ENCODE measurements around the gene MICB. TPM values are rescaled to one million over a fixed set of nuclear protein-coding genes. Genes with fewer than 3 reads are reported as not detected.
A peak's percentile ranks its signal among the peaks of the same experiment; 100 is the strongest.
"Not testable (repeated sequence)": the region's sequence is repeated elsewhere in the genome, so short reads cannot be mapped to it uniquely, and the experiment has no call there.

Gene MICB
- total RNA-seq, 1 donor from 2014 or later, result 36.1 TPM

- Mint-ChIP-seq H3K27me3 (ENCODE audit: insufficient read depth) (no peaks in the 10 kb centered on the region), H3K4me3 (no peak overlapping the region), H3K9me3 (no peaks in the 10 kb centered on the region), H3K36me3 (ENCODE audit: low read depth) (peaks cover 6% of the 10 kb centered on the region), H3K4me1 (ENCODE audit: low read depth) (peaks cover 2% of the 10 kb centered on the region), H3K27ac (no peak overlapping the region)
- no peak for DNase-seq (ENCODE audit: low spot score)
- intact Hi-C loops (cut with micrococcal nuclease), result no loop called here
These were observed 18.6 kb upstream of the MICB start for GRCh38 chr6:31479151-31479932.

GRCh38 chr6:31479933-31480535 is 17.9 kb upstream of the MICB start:
- Mint-ChIP-seq H3K4me3 (no peak overlapping the region), H3K9me3 (no peaks in the 10 kb centered on the region), H3K36me3 (ENCODE audit: low read depth) (peaks cover 6% of the 10 kb centered on the region), H3K27ac (no peak overlapping the region), H3K4me1 (ENCODE audit: low read depth) (no peaks in the 10 kb centered on the region), H3K27me3 (ENCODE audit: insufficient read depth) (no peaks in the 10 kb centered on the region)
- intact Hi-C loops (cut with micrococcal nuclease), result no loop called here
- DNase-seq (ENCODE audit: low spot score), result no peak

GRCh38 chr6:31480574-31480973 is 17.4 kb upstream of the MICB start:
- Mint-ChIP-seq H3K9me3 (no peaks in the 10 kb centered on the region), H3K4me1 (ENCODE audit: low read depth) (no peaks in the 10 kb centered on the region), H3K4me3 (no peak overlapping the region), H3K27me3 (ENCODE audit: insufficient read depth) (no peaks in the 10 kb centered on the region), H3K36me3 (ENCODE audit: low read depth) (peaks cover 4% of the 10 kb centered on the region), H3K27ac (no peak overlapping the region)
- DNase-seq (ENCODE audit: low spot score), result no peak
- intact Hi-C loops (cut with micrococcal nuclease), result no loop called here

GRCh38 chr6:31483392-31483791 is 14.6 kb upstream of the MICB start:
- Mint-ChIP-seq H3K4me1 (ENCODE audit: low read depth) (peaks cover 4% of the 10 kb centered on the region), H3K36me3 (ENCODE audit: low read depth) (no peaks in the 10 kb centered on the region), H3K27ac (no peak overlapping the region), H3K4me3 (no peak overlapping the region), H3K9me3 (no peaks in the 10 kb centered on the region), H3K27me3 (ENCODE audit: insufficient read depth) (no peaks in the 10 kb centered on the region)
- intact Hi-C loops (cut with micrococcal nuclease), result no loop called here
- no peak for DNase-seq (ENCODE audit: low spot score)

- peaks cover 5% of the 10 kb centered on the region for H3K4me1 Mint-ChIP-seq (ENCODE audit: low read depth)
- no peaks in the 10 kb centered on the region for H3K9me3 Mint-ChIP-seq
- no peak for DNase-seq (ENCODE audit: low spot score)
- intact Hi-C loops (cut with micrococcal nuclease), result no loop called here
- no peak overlapping the region for H3K27ac Mint-ChIP-seq
- H3K36me3 Mint-ChIP-seq (ENCODE audit: low read depth), result no peaks in the 10 kb centered on the region
- no peak overlapping the region for H3K4me3 Mint-ChIP-seq
- no peaks in the 10 kb centered on the region for H3K27me3 Mint-ChIP-seq (ENCODE audit: insufficient read depth)
These were observed 12.9 kb upstream of the MICB start for GRCh38 chr6:31485055-31485454.

- DNase-seq (ENCODE audit: low spot score); H3K4me1 Mint-ChIP-seq (ENCODE audit: low read depth); H3K27ac Mint-ChIP-seq; H3K27me3 Mint-ChIP-seq (ENCODE audit: insufficient read depth); H3K4me3 Mint-ChIP-seq; H3K9me3 Mint-ChIP-seq; H3K36me3 Mint-ChIP-seq (ENCODE audit: low read depth); intact Hi-C loops (cut with micrococcal nuclease): not testable (repeated sequence)
These were observed 11.7 kb upstream of the MICB start for GRCh38 chr6:31486065-31486837.

- intact Hi-C loops (cut with micrococcal nuclease); H3K4me3 Mint-ChIP-seq; DNase-seq (ENCODE audit: low spot score); H3K9me3 Mint-ChIP-seq; H3K27me3 Mint-ChIP-seq (ENCODE audit: insufficient read depth); H3K27ac Mint-ChIP-seq; H3K36me3 Mint-ChIP-seq (ENCODE audit: low read depth): not testable (repeated sequence)
- peaks cover 17% of the 10 kb centered on the region for H3K4me1 Mint-ChIP-seq (ENCODE audit: low read depth)
These were observed 10.3 kb upstream of the MICB start for GRCh38 chr6:31487674-31488073.

GRCh38 chr6:31489086-31489485 is 8.9 kb upstream of the MICB start:
- no peaks in the 10 kb centered on the region for H3K9me3 Mint-ChIP-seq
- intact Hi-C loops (cut with micrococcal nuclease), result no loop called here
- no peaks in the 10 kb centered on the region for H3K36me3 Mint-ChIP-seq (ENCODE audit: low read depth)
- H3K4me1 Mint-ChIP-seq (ENCODE audit: low read depth), result peaks cover 24% of the 10 kb centered on the region
- DNase-seq (ENCODE audit: low spot score), result no peak
- no peaks in the 10 kb centered on the region for H3K27me3 Mint-ChIP-seq (ENCODE audit: insufficient read depth)
- H3K4me3 Mint-ChIP-seq, result no peak overlapping the region
- no peak overlapping the region for H3K27ac Mint-ChIP-seq

GRCh38 chr6:31490115-31490873 is 7.7 kb upstream of the MICB start:
- peaks cover 27% of the 10 kb centered on the region for H3K4me1 Mint-ChIP-seq (ENCODE audit: low read depth)
- peak overlapping the region; percentile 9 for H3K27ac Mint-ChIP-seq
- H3K4me3 Mint-ChIP-seq, result no peak overlapping the region
- intact Hi-C loops (cut with micrococcal nuclease), result loop anchor here (2.0 to 10.0 kb wide), 3 partner anchors 93 to 808 kb away; partner anchors contain the start of gene HSPA1B
- no peaks in the 10 kb centered on the region for H3K9me3 Mint-ChIP-seq
- no peaks in the 10 kb centered on the region for H3K27me3 Mint-ChIP-seq (ENCODE audit: insufficient read depth)
- DNase-seq (ENCODE audit: low spot score), result no peak
- H3K36me3 Mint-ChIP-seq (ENCODE audit: low read depth), result no peaks in the 10 kb centered on the region

GRCh38 chr6:31493550-31493874 is 4.4 kb upstream of the MICB start:
- not testable (repeated sequence) for H3K36me3 Mint-ChIP-seq (ENCODE audit: low read depth); H3K27me3 Mint-ChIP-seq (ENCODE audit: insufficient read depth); H3K9me3 Mint-ChIP-seq; DNase-seq (ENCODE audit: low spot score)
- Mint-ChIP-seq H3K4me1 (ENCODE audit: low read depth) (peaks cover 40% of the 10 kb centered on the region), H3K27ac (peak overlapping the region; percentile 85), H3K4me3 (peak overlapping the region; percentile 89)
- intact Hi-C loops (cut with micrococcal nuclease), result loop anchor here (1.0 to 10.0 kb wide), 6 partner anchors 31 to 811 kb away; partner anchors contain the start of genes HSPA1B, MICA and TCF19

- H3K9me3 Mint-ChIP-seq, result no peaks in the 10 kb centered on the region
- intact Hi-C loops (cut with micrococcal nuclease), result loop anchor here (1.0 to 10.0 kb wide), 9 partner anchors 31 to 812 kb away; partner anchors contain the start of genes GPANK1, HSPA1B, MICA and PRRC2A
- peaks cover 46% of the 10 kb centered on the region for H3K4me1 Mint-ChIP-seq (ENCODE audit: low read depth)
- H3K27me3 Mint-ChIP-seq (ENCODE audit: insufficient read depth), result no peaks in the 10 kb centered on the region
- peak overlapping the region; percentile 85 for H3K27ac Mint-ChIP-seq
- DNase-seq (ENCODE audit: low spot score), result peak; percentile 69
- no peaks in the 10 kb centered on the region for H3K36me3 Mint-ChIP-seq (ENCODE audit: low read depth)
- peak overlapping the region; percentile 89 for H3K4me3 Mint-ChIP-seq
These were observed 3.9 kb upstream of the MICB start for GRCh38 chr6:31493875-31494694.

GRCh38 chr6:31495580-31495979 is 2.4 kb upstream of the MICB start:
- DNase-seq (ENCODE audit: low spot score), result no peak
- H3K36me3 Mint-ChIP-seq (ENCODE audit: low read depth), result no peaks in the 10 kb centered on the region
- no peaks in the 10 kb centered on the region for H3K27me3 Mint-ChIP-seq (ENCODE audit: insufficient read depth)
- peak overlapping the region; percentile 70 for H3K27ac Mint-ChIP-seq
- H3K9me3 Mint-ChIP-seq, result no peaks in the 10 kb centered on the region
- intact Hi-C loops (cut with micrococcal nuclease), result loop anchor here (2.0 to 10.0 kb wide), 4 partner anchors 125 to 402 kb away; partner anchors contain the start of genes EHMT2, GPANK1, HSPA1B and PRRC2A
- peak overlapping the region; percentile 89 for H3K4me3 Mint-ChIP-seq
- H3K4me1 Mint-ChIP-seq (ENCODE audit: low read depth), result peaks cover 50% of the 10 kb centered on the region

All from activated T-helper 1 cell treated with anti-CD3 and anti-CD28 coated beads, Interleukin-12 subunit alpha, Interleukin-12 subunit beta, Interleukin-2, Interleukin-4 antibody, amounts not matched to agents 30 ng/mL and 10 ng/mL and 1 ng/mL, durations not matched to agents 14 hours and 24 hours and 36 hours (primary cell).